Activated B cell treated with CpG ODN at 0.5 μM for 24 hours (primary cell): Measurements from ENCODE around the gene CD200R1. TPM values are rescaled to one million over a fixed set of nuclear protein-coding genes. Genes with fewer than 3 reads are reported as not detected.

Experiments
- ATAC-seq: fragments of 200-7000 bp; cut with Tn5 transposase; one replicate; pipeline ENCODE4 v1.10.0; 2021; ENCODE audit warnings: low read depth, mild to moderate bottlenecking, moderate library complexity
- CTCF ChIA-PET: fragments of 350-600 bp; sonication (Branson Sonifier 250); formaldehyde crosslinking; loops from one replicate; lab custom pipeline; 2021; ENCODE audit warnings: antibody characterized with exemption; lab: Charles Lee
- POLR2A ChIA-PET: fragments of 350-600 bp; sonication (Branson Sonifier 250); formaldehyde crosslinking; loops from one replicate; lab custom pipeline; 2021; ENCODE audit warnings: antibody characterized with exemption; lab: Charles Lee
- DNase-seq: peaks from one replicate; pipeline ENCODE4 v3.0.0; 2022
- H3K27ac Mint-ChIP-seq: one replicate; pipeline ENCODE4 v1.8.0; 2020; ENCODE audit warnings: mixed read lengths
- H3K27me3 Mint-ChIP-seq: one replicate; pipeline ENCODE4 v1.8.0; 2021; ENCODE audit warnings: mixed read lengths
- H3K36me3 Mint-ChIP-seq: one replicate; pipeline ENCODE4 v1.8.0; 2021; ENCODE audit warnings: low read depth, mixed read lengths
- H3K4me1 Mint-ChIP-seq: one replicate; pipeline ENCODE4 v1.8.0; 2021; ENCODE audit warnings: mixed read lengths
- H3K4me3 Mint-ChIP-seq: one replicate; pipeline ENCODE4 v1.8.0; 2020; ENCODE audit warnings: mild to moderate bottlenecking, mixed read lengths
- H3K9me3 Mint-ChIP-seq: one replicate; pipeline ENCODE4 v1.8.0; 2020; ENCODE audit warnings: mixed read lengths
- intact Hi-C: fragments of 100-400 bp; cut with micrococcal nuclease; formaldehyde crosslinking; loops from one replicate; pipeline ENCODE4 v1.15.1; 2024
- total RNA-seq: library from RNA; stranded (reverse); gene quantifications from 2 replicates; pipeline ENCODE4 v1.2.3, GENCODE V29; 2022
- TF ChIP-seq, protein P1 (sequence below): fragments of 200-600 bp; IDR thresholded peaks from one replicate; pipeline ENCODE4 v1.8.0; 2022; ENCODE audit warnings: antibody characterized with exemption, mild to moderate bottlenecking

Gene CD200R1
- total RNA-seq, 1 donor from 2014 or later = 3.3 TPM

DNA sequence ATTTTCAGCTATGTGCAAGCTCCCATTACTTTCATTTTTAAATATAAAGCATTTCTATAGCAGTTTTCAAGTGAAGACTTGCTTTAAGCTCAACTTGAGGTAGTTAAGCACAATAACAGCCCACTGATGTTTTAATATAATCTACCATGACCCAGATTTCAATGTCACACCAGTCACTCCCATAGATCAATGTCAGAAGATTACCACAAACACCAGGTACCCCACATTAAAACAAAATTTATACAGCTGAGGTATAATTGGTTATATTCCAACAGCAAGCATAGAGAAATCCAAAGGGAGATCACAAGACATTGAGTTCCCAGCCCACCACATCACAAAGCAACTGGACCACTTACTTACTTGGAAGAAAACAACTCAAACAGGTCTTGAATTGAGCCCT lies 38.7 kb upstream of the CD200R1 start:
- Mint-ChIP-seq H3K36me3 (peaks cover 78% of the 10 kb centered on the region), H3K4me3 (no peak overlapping the region), H3K4me1 (peaks cover 28% of the 10 kb centered on the region), H3K27me3 (no peaks in the 10 kb centered on the region), H3K9me3 (no peaks in the 10 kb centered on the region), H3K27ac (no peak overlapping the region)
- CTCF ChIA-PET = interaction anchor here (0.6 to 1.1 kb wide), 2 partner anchors 21 to 276 kb away, joined by 3 read pairs; no protein-coding TSS in a partner anchor
- POLR2A ChIA-PET = interaction anchor here (0.7 to 2.0 kb wide), 3 partner anchors 12 to 23 kb away, joined by 3 to 7 read pairs (median 5); partner anchors contain the start of gene GTPBP8
- intact Hi-C loops = no loop called here
- TF ChIP-seq, protein P1, sequence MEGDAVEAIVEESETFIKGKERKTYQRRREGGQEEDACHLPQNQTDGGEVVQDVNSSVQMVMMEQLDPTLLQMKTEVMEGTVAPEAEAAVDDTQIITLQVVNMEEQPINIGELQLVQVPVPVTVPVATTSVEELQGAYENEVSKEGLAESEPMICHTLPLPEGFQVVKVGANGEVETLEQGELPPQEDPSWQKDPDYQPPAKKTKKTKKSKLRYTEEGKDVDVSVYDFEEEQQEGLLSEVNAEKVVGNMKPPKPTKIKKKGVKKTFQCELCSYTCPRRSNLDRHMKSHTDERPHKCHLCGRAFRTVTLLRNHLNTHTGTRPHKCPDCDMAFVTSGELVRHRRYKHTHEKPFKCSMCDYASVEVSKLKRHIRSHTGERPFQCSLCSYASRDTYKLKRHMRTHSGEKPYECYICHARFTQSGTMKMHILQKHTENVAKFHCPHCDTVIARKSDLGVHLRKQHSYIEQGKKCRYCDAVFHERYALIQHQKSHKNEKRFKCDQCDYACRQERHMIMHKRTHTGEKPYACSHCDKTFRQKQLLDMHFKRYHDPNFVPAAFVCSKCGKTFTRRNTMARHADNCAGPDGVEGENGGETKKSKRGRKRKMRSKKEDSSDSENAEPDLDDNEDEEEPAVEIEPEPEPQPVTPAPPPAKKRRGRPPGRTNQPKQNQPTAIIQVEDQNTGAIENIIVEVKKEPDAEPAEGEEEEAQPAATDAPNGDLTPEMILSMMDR = no peak
- DNase-seq (no peak), ATAC-seq (no peak)

DNA sequence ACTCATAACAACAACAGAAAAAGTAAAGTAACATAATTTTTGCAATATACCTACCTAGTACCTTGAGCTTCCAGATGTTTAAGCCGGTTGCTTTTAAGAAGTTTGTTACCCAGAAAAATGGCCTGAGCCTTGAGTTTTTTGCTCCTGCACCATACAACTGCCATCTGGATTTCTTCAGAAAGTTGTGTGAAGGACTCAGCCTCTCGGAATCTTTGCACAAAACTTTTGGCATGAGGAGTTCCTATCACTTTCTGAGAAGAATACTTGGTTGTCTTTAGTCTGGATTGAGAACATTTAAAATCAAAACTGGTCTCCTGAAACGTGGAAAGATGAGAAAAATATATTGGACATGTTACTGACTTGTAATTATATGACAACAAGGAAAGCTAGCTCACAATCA lies 33.2 kb upstream of the CD200R1 start:
- intact Hi-C loops = no loop called here

DNA sequence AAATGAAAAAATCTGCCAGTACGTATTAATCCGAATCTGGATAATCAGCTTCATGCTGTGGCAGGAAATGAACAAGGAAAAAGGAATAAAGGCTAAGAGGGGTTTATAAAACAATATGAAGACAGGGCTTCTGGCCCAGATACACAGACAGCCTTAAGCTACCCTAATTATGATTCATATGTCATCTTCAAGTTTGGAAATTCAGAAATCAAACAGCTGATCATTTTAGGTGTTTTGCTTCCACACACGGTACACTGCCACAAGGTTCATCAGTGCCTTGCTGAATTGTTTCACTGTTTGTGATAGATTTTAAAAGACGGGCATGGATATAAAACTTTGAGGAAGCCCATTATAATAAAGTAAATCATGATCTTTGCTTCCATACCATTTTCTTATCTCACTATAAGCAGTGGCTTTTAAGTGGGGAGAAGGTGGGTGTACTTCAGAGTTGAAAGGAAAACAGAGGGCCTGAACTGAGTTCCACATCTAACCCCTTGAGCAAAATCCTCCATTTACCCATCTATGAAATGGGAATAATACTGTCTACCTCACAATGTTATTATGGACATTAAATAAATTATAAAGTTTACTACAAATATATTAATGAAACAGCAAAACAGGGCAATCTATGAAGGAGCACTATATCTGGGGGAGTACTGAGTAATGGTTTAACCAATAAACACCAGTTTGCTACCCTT lies 31.6 kb upstream of the CD200R1 start:
- ATAC-seq = no peak

More for the DNA sequence above, 33.2 kb upstream of the CD200R1 start:
- POLR2A ChIA-PET = interaction anchor here (1.1 to 1.2 kb wide), 2 partner anchors 9 to 11 kb away, joined by 3 to 4 read pairs; no protein-coding TSS in a partner anchor
- H3K27me3 Mint-ChIP-seq = no peaks in the 10 kb centered on the region
- no peaks in the 10 kb centered on the region for H3K4me1 Mint-ChIP-seq
- peaks cover 90% of the 10 kb centered on the region for H3K36me3 Mint-ChIP-seq
- H3K9me3 Mint-ChIP-seq = no peaks in the 10 kb centered on the region
- CTCF ChIA-PET = interaction anchor here (1.3 to 1.4 kb wide), 2 partner anchors 273 to 365 kb away, joined by 5 to 6 read pairs; no protein-coding TSS in a partner anchor
- TF ChIP-seq, protein P1 = no peak
- H3K4me3 Mint-ChIP-seq = no peak overlapping the region
- no peak for ATAC-seq
- no peak overlapping the region for H3K27ac Mint-ChIP-seq
- no peak for DNase-seq

DNA sequence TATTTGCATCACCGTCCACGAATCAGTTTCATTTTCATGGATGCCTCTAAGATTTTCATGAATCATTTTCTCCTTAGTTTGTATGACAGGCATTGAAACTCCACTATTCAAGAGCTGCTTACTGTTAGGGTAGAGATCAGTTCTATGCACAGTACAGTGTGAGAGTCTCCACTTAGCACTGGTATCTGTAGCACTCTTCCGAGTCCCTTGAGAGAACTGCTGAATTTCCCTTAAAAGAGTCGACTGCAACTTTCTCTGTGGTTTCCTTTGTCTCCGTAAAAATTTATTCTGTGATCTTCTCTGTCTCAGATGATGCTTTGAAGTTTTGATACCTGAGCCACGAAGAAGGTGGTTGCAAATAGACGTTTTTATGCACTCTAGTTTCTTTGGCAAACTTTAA lies 30.7 kb upstream of the CD200R1 start:
- peaks cover 90% of the 10 kb centered on the region for H3K36me3 Mint-ChIP-seq
- ChIA-PET POLR2A (no interaction called here), CTCF (no interaction called here)
- peaks cover 7% of the 10 kb centered on the region for H3K4me1 Mint-ChIP-seq
- TF ChIP-seq, protein P1 = no peak
- intact Hi-C loops = no loop called here
- H3K4me3 Mint-ChIP-seq = no peak overlapping the region
- H3K27me3 Mint-ChIP-seq = no peaks in the 10 kb centered on the region
- DNase-seq (no peak), ATAC-seq (no peak)
- H3K27ac Mint-ChIP-seq = no peak overlapping the region
- H3K9me3 Mint-ChIP-seq = no peaks in the 10 kb centered on the region

More for the DNA sequence above, 31.6 kb upstream of the CD200R1 start:
- Mint-ChIP-seq H3K9me3 (no peaks in the 10 kb centered on the region), H3K4me3 (no peak overlapping the region), H3K27ac (no peak overlapping the region), H3K4me1 (peaks cover 3% of the 10 kb centered on the region), H3K36me3 (peaks cover 90% of the 10 kb centered on the region), H3K27me3 (no peaks in the 10 kb centered on the region)
- ChIA-PET CTCF (interaction anchor here (1.4 kb wide), 1 partner anchor 364 kb away, joined by 5 read pairs; no protein-coding TSS in a partner anchor), POLR2A (no interaction called here)
- intact Hi-C loops = no loop called here
- no peak for DNase-seq
- TF ChIP-seq, protein P1 = no peak

DNA sequence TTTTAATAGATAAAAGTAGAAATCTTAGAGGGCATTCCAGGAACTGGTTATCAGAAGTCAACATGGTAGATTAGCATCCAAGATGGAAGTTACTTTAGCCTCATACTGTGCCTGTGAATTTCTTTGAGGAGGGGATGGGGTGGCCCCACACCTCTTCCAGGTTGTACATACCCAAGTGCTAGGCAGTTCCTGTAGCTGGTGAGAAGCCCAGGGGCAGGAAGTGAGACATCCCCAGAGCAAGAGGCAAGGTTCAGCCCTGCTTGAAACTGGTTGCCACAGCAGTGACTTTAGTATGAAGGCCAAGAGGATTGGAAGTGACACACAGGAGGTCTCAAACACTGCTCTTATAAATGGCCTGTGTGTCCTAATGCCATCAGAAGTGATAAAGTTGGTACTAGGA lies 27.8 kb upstream of the CD200R1 start:
- peaks cover 11% of the 10 kb centered on the region for H3K4me1 Mint-ChIP-seq
- ATAC-seq (no peak), DNase-seq (no peak)
- ChIA-PET CTCF (no interaction called here), POLR2A (interaction anchor here (1.6 kb wide), 1 partner anchor 17 kb away, joined by 6 read pairs; a partner anchor contains a TSS)
- peaks cover 88% of the 10 kb centered on the region for H3K36me3 Mint-ChIP-seq
- intact Hi-C loops = no loop called here
- no peaks in the 10 kb centered on the region for H3K9me3 Mint-ChIP-seq
- no peak overlapping the region for H3K4me3 Mint-ChIP-seq
- peak overlapping the region; percentile 18 for H3K27ac Mint-ChIP-seq
- TF ChIP-seq, protein P1 = no peak
- H3K27me3 Mint-ChIP-seq = no peaks in the 10 kb centered on the region
